HUES64 (cell line): ENCODE results near the gene TRMT11.

Experiments used
- H3K27ac ChIP-seq: 2 replicates; pipeline ENCODE4 v1.7.0; 2013; ENCODE audit warnings: low read depth, low read length, inconsistent platforms
- H3K27me3 ChIP-seq: 2 replicates; pipeline ENCODE4 v1.6.1; 2013; ENCODE audit warnings: mild to moderate bottlenecking, low read length; ENCODE audit not compliant: insufficient read depth
- H3K36me3 ChIP-seq: 2 replicates; pipeline ENCODE4 v1.6.1; 2013; ENCODE audit warnings: mild to moderate bottlenecking, low read length; ENCODE audit not compliant: insufficient read depth
- H3K4me1 ChIP-seq: 2 replicates; pipeline ENCODE4 v1.6.1; 2013; ENCODE audit warnings: mild to moderate bottlenecking, low read length, moderate library complexity; ENCODE audit not compliant: insufficient read depth
- H3K4me3 ChIP-seq: 2 replicates; pipeline ENCODE4 v1.5.1; 2013; ENCODE audit warnings: mild to moderate bottlenecking, low read length, moderate library complexity
- H3K9ac ChIP-seq: 2 replicates; pipeline ENCODE4 v1.6.1; 2013; ENCODE audit warnings: mild to moderate bottlenecking, low read depth, low read length
- H3K9me3 ChIP-seq: 2 replicates; pipeline ENCODE4 v1.6.1; 2013; ENCODE audit warnings: low read depth, low read length; ENCODE audit not compliant: insufficient read depth
- WGBS: fragments of 150-250, 120-280 bp; methylation state at CpG from one replicate; pipeline ENCODE4 v1.1.7; 2013; ENCODE audit warnings: missing lambda C conversion rate; 5-methylcytosine and 5-hydroxymethylcytosine counted together

Gene TRMT11

DNA sequence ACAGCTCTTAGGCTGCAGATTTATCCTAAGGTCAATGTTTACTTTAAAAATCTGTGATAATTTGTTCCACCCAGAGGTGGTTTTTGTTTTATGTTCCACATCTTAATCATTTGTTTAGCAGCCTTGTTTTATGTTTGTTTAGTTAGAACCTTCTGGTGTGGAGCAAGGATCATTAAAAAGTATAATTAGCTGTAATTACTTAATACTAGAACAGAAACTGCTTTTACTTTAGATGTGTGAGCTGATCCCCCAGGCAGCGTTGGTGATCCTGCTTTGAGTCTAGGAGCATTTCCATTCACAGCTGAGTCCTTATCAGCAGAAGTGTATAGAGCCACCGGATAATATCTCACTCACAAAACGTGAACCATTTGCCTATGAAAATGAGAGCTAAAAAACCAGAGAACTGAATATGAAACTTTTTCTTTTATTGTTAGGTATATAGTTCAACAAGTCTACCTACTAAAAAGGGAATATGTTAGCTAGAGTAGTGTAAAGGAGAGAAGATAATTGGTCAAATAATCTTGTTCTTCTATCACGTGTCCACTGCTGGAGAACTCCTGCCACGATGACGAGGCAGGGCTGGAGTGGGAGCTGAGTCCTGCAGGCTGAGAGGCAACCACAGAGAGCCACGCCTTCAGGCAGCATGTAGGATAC is 78.5 kb downstream of the TRMT11 start:
- Histone ChIP-seq H3K27me3 (no peaks in the 10 kb centered on the region), H3K4me1 (peaks cover 12% of the 10 kb centered on the region; the same call in 1 of the 2 replicates), H3K27ac (no peak overlapping the region; the same call in 1 of the 2 replicates), H3K9me3 (no peaks in the 10 kb centered on the region), H3K9ac (no peak overlapping the region), H3K36me3 (peaks cover 10% of the 10 kb centered on the region; the same call in 1 of the 2 replicates), H3K4me3 (no peak overlapping the region)
- 92% methylated on average over 7 of the region's 7 CpGs for WGBS

DNA sequence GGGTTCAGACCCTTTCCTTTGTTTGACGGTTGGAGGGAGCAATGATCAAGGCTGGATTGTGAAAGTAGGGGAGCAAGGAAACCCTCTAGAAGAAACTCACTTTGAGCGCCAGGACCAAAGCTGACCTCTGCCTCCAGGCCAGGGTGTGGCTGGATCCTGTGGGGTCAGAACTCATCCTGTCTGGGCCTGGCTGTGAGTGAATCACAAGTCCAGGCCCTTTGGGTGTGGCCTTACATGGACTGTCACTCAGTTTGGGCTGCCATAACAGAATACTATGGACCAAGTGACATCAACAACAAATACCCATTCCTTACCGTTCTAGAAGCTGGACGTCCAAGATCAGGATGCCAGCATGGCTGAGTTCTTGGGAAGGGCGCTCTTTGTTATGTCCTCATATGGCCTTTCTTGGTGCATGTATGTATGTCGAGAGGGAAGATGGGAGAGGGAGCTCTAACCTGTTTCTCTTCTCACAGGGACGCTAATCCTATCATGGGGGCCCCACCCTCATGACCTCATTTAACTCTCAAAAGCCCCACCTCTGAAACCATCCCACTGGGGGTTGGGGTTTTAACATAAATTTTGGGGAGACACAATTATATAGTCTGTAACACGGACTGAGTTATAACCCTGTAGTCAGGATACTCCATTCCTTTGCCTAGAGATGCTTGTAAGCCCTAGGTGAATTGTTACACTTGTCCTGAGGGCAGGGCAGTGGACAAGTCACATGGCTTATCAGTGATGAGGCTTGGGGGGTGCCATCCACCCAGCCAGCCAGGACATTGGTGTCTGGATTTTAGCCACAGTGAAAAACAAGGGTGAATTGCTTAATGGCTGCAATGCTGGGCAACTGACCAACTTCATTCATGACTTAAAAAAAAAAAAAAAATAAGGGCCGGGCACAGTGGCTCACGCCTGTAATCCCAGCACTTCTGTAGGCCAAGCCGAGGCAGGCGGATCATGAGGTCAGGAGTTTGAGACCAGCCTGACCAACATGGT is 80.0 kb downstream of the TRMT11 start:
- 97% methylated on average over 11 of the region's 12 CpGs for WGBS
- Histone ChIP-seq H3K4me3 (no peak overlapping the region), H3K36me3 (peaks cover 7% of the 10 kb centered on the region; the same call in 1 of the 2 replicates), H3K9me3 (no peaks in the 10 kb centered on the region), H3K4me1 (peaks cover 12% of the 10 kb centered on the region; the same call in 1 of the 2 replicates), H3K27ac (no peak overlapping the region), H3K9ac (no peak overlapping the region), H3K27me3 (no peaks in the 10 kb centered on the region)

DNA sequence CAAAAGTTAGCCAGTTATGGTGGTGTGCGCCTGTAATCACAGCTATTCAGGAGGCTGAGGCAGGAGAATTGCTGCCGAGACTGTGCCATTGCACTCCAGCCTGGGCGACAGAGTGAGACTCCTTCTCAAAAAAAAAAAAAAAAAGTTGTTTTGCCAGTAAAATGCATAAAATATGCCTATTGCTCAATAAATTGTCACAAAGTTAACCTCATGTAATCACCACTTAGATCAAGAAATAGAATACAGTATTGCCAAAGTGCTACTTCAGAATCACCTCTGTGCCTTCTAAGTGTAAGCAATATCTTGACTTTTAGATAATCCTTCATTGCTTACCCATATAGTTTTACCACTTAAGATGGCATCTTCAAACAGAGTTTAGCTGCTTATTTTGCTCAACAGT is 80.7 kb downstream of the TRMT11 start:
- H3K4me1 ChIP-seq, result peaks cover 12% of the 10 kb centered on the region; the same call in 1 of the 2 replicates
- H3K4me3 ChIP-seq, result no peak overlapping the region
- no peaks in the 10 kb centered on the region for H3K27me3 ChIP-seq
- H3K9me3 ChIP-seq, result no peaks in the 10 kb centered on the region
- H3K9ac ChIP-seq, result no peak overlapping the region
- no peak overlapping the region for H3K27ac ChIP-seq
- 92% methylated on average over 3 of the region's 3 CpGs for WGBS
- 0 out of 2 replicates have a peak, but pooled peaks cover 3% of the 10 kb centered on the region for H3K36me3 ChIP-seq

DNA sequence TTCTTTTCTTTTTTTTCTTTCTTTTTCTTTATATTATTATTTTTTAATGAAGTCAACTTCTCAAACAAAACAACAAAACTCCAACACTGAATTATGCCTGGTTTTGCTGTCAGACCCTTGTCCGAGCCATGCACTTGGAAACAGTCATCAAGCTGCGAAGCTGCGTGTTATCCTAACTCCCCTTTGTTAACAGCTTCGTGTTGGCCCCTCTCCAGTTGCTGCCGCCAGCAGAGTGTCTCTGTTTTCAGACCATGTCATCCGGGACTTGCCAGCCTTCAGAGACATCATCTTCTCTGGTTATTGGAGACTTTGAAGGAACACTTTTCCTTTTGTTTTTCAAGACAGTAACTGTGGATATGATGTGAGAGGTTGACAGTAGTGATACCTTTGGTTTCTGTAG is 83.1 kb downstream of the TRMT11 start:
- Histone ChIP-seq H3K27ac (no peak overlapping the region), H3K4me1 (no peaks in the 10 kb centered on the region), H3K9ac (no peak overlapping the region), H3K4me3 (no peak overlapping the region), H3K9me3 (no peaks in the 10 kb centered on the region), H3K27me3 (no peaks in the 10 kb centered on the region), H3K36me3 (0 out of 2 replicates have a peak, but pooled peaks cover 3% of the 10 kb centered on the region)
- 93% methylated on average over 6 of the region's 6 CpGs for WGBS

DNA sequence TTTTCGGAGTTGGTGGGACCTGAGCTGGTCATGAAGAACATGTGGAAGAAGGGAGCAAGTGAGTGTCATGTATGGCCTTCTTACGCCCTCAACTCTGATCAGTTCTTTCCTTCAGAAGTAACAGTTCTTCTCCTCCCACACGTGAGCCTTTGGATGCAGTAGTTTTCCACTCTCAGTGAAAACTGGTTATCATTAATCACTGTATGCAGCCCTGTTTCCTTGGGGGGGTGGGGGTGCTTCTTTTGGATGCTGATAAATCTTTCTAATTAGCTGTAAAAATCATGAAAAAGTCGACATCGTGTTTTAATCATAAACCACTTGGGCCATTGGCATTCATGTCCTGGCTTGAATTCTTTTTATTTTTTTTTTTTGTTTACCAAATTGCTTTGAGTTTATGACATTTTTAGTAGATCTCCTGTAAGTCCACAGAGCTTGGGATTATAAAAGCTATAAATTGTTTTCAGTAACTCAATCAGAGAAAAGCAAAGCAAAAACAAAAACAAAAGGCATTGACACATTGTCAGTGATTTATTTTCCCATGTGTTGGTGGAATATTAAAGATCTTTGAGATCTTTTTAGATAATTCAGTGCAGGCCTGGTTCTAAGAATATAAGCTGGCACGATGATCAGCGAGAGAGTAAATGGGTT is 84.8 kb downstream of the TRMT11 start:
- Histone ChIP-seq H3K36me3 (0 out of 2 replicates have a peak, but pooled peaks cover 3% of the 10 kb centered on the region), H3K27ac (no peak overlapping the region), H3K9me3 (no peaks in the 10 kb centered on the region), H3K9ac (no peak overlapping the region), H3K4me1 (peaks cover 10% of the 10 kb centered on the region), H3K27me3 (no peaks in the 10 kb centered on the region), H3K4me3 (no peak overlapping the region)
- 92% methylated on average over 7 of the region's 7 CpGs for WGBS

DNA sequence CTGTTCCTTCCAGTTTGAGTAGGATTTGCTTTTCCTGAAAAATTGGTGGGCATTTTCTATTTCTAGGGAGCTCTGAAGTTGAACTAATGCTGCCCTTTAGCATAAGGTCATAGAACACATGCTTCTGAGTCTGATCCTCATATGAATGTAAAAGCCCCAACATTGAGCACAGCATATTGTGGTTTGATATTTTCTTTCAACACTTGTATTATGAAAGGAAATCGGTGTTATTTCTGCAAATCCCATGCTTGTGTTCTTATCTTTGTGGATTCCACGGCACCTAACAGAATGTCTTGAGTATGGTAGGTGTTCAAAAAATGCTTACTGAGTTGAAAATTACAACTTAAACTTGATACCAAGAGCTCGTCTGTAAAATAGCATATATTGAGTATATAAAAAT is 85.8 kb downstream of the TRMT11 start:
- Histone ChIP-seq H3K27ac (no peak overlapping the region), H3K36me3 (0 out of 2 replicates have a peak, but pooled peaks cover 3% of the 10 kb centered on the region), H3K9ac (no peak overlapping the region), H3K9me3 (no peaks in the 10 kb centered on the region), H3K4me1 (peaks cover 10% of the 10 kb centered on the region), H3K27me3 (no peaks in the 10 kb centered on the region), H3K4me3 (no peak overlapping the region)
- 96% methylated on average over 2 of the region's 3 CpGs for WGBS

DNA sequence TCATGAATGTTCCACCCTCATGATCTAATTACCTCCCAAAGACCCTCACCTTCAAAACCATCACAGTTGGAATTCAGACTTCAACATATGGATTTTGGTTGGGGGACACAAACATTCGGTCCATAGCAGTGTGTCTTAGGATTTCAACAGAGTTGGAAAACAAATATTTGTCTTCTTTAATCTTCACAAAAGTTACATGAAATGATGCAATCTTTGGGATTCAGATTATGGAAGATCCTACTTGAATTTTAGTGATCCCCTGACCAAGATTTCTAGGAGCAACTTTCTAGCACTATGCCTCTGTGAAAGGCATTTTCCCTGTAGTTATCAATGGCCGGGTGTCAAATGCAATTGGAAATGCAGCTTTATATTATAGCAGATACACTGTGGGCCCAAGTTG is 86.5 kb downstream of the TRMT11 start:
- peaks cover 10% of the 10 kb centered on the region for H3K4me1 ChIP-seq
- H3K9me3 ChIP-seq, result no peaks in the 10 kb centered on the region
- H3K9ac ChIP-seq, result no peak overlapping the region
- H3K4me3 ChIP-seq, result no peak overlapping the region
- no peak overlapping the region for H3K27ac ChIP-seq
- H3K27me3 ChIP-seq, result no peaks in the 10 kb centered on the region
- H3K36me3 ChIP-seq, result 0 out of 2 replicates have a peak, but pooled peaks cover 3% of the 10 kb centered on the region
- 93% methylated on average over 2 of the region's 2 CpGs for WGBS

DNA sequence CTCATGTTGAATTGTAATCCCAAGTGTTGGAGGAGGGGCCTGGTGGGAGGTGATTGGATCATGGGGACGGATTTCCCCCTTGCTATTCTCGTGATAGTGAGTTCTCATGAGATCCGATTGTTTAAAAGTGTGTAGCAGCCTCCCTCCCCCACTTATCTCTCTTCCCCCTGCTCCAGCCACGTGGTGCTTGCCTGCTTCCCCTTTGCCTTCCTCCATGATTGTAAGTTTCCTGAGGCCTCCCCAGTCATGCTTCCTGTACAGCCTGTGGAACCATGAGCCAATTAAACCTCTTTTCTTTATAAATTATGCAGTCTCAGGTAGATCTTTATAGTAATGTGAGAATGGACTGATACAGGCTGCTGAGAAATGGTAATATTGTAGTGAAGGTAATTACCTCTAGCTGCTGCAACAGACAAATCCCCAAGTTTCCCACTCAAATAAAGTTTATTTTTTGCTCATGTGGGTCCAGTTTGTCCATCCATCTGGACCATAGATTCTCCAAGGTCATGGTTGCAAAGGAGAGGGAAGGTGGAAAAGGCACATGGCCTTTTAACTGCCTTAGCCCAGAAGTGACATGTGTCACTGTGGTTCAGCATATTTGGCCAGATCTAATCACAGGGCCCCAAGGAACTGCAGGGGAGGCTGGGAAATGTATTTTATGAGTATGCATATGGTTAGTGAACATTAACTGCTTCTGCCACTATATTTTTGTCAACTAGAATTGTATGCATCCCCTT is 89.2 kb downstream of the TRMT11 start:
- Histone ChIP-seq H3K27ac (no peak overlapping the region), H3K36me3 (peaks cover 2% of the 10 kb centered on the region; the same call in 1 of the 2 replicates), H3K9ac (no peak overlapping the region), H3K4me1 (peaks cover 10% of the 10 kb centered on the region), H3K4me3 (no peak overlapping the region), H3K27me3 (no peaks in the 10 kb centered on the region), H3K9me3 (no peaks in the 10 kb centered on the region)
- WGBS, result 70% methylated on average over 4 of the region's 4 CpGs

DNA sequence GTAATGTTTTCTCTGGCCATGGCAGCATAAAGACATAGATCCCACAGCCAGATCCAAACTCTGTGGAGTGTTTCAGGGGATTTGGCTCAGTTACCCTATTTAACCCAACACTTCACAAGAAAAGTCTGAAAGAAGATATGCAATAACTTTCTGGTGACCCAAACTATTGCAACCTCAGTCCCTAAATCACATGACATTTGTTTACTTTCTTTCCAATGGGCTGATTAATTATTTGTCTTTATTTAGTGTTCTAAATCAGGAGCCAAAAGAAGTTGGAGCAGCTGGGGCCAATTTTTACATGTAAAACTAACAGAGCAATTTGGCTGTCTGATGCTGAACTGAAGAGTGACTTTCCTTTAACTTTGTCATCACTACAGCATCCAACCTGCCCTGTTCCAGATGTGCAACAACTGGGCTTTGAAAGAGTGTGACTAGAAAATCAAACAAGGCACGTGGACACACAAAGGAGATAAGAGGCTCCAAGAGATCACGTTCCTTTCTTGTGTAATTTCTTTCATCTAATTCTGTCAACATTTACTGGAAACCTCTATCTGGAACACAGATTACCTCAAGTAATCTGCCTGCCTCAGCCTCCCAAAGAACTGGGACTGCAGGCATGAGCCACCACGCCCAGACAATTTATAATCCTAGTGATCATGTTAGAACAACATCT is 90.8 kb downstream of the TRMT11 start:
- Histone ChIP-seq H3K9me3 (no peaks in the 10 kb centered on the region), H3K4me3 (no peak overlapping the region), H3K27ac (no peak overlapping the region), H3K27me3 (no peaks in the 10 kb centered on the region), H3K9ac (no peak overlapping the region), H3K4me1 (peaks cover 10% of the 10 kb centered on the region), H3K36me3 (peaks cover 2% of the 10 kb centered on the region; the same call in 1 of the 2 replicates)
- 91% methylated on average over 3 of the region's 3 CpGs for WGBS
